HepG2 (cell line): ENCODE results near the gene HNRNPA0. TPM values are rescaled to one million over a fixed set of nuclear protein-coding genes. Genes with fewer than 3 reads are reported as not detected.

Experiments
- BATF2 ChIP-seq: sonication (generic); formaldehyde crosslinking; IDR thresholded peaks from 2 replicates; pipeline ENCODE4 v1.8.0; 2022; ENCODE audit warnings: mild to moderate bottlenecking, missing genetic modification reagents, moderate library complexity
- BRD4 ChIP-seq: sonication (generic); formaldehyde crosslinking; IDR thresholded peaks from 2 replicates; pipeline ENCODE4 v1.4.0; 2020; ENCODE audit warnings: missing genetic modification reagents
- CAMTA2 ChIP-seq: sonication (generic); formaldehyde crosslinking; IDR thresholded peaks from 2 replicates; pipeline ENCODE4 v1.4.0; 2020; ENCODE audit warnings: mild to moderate bottlenecking, missing genetic modification reagents, borderline replicate concordance
- CREBL2 ChIP-seq: sonication (generic); formaldehyde crosslinking; IDR thresholded peaks from 2 replicates; pipeline ENCODE4 v1.8.1; 2023; ENCODE audit warnings: missing genetic modification reagents, mild to moderate bottlenecking, borderline replicate concordance
- KLF13 ChIP-seq: sonication (generic); formaldehyde crosslinking; IDR thresholded peaks from 2 replicates; pipeline ENCODE4 v1.4.0; 2020; ENCODE audit warnings: mild to moderate bottlenecking, missing genetic modification reagents
- MED1 ChIP-seq: sonication (generic); formaldehyde crosslinking; IDR thresholded peaks from 2 replicates; pipeline ENCODE4 v1.4.0; 2020; ENCODE audit warnings: missing genetic modification reagents
- RBFOX2 ChIP-seq: fragments of 200-400 bp; formaldehyde crosslinking; IDR thresholded peaks from 2 replicates; pipeline ENCODE4 v1.6.1; 2017; ENCODE audit warnings: low read depth, mild to moderate bottlenecking, low read length
- SOX5 ChIP-seq: IDR thresholded peaks from 2 replicates; pipeline ENCODE4 v1.6.1; 2016; ENCODE audit warnings: borderline replicate concordance
- SRSF9 ChIP-seq: fragments of 200-400 bp; formaldehyde crosslinking; IDR thresholded peaks from 2 replicates; pipeline ENCODE4 v1.6.1; 2018; ENCODE audit warnings: borderline replicate concordance, mild to moderate bottlenecking, low read depth, low read length; ENCODE audit not compliant: insufficient read depth, poor library complexity, severe bottlenecking
- SYNCRIP ChIP-seq: fragments of 200-400 bp; formaldehyde crosslinking; IDR thresholded peaks from 2 replicates; pipeline ENCODE4 v1.6.1; 2018; ENCODE audit warnings: mild to moderate bottlenecking, low read depth, low read length; ENCODE audit not compliant: insufficient read depth
- TEAD2 ChIP-seq: sonication (generic); formaldehyde crosslinking; IDR thresholded peaks from 2 replicates; pipeline ENCODE4 v1.9.0; 2021; ENCODE audit warnings: missing genetic modification reagents
- TRIM24 ChIP-seq: sonication (generic); formaldehyde crosslinking; IDR thresholded peaks from 2 replicates; pipeline ENCODE4 v1.8.0; 2022; ENCODE audit warnings: mild to moderate bottlenecking, missing genetic modification reagents
- ZBTB34 ChIP-seq: sonication (generic); formaldehyde crosslinking; IDR thresholded peaks from 2 replicates; pipeline ENCODE4 v1.8.0; 2022; ENCODE audit warnings: mild to moderate bottlenecking, missing genetic modification reagents
- ZFP62 ChIP-seq: sonication (generic); formaldehyde crosslinking; IDR thresholded peaks from 2 replicates; pipeline ENCODE4 v1.4.0; 2020; ENCODE audit warnings: missing genetic modification reagents
- ZNF547 ChIP-seq: sonication (generic); formaldehyde crosslinking; IDR thresholded peaks from 2 replicates; pipeline ENCODE4 v1.5.1; 2020; ENCODE audit warnings: mild to moderate bottlenecking, missing genetic modification reagents
- ZNF552 ChIP-seq: sonication (generic); formaldehyde crosslinking; IDR thresholded peaks from 2 replicates; pipeline ENCODE4 v1.9.0; 2022; ENCODE audit warnings: missing genetic modification reagents, mild to moderate bottlenecking, borderline replicate concordance
- ZNF589 ChIP-seq: sonication (generic); formaldehyde crosslinking; conservative IDR thresholded peaks from 2 replicates; pipeline ENCODE4 v1.8.0; 2022; ENCODE audit warnings: mild to moderate bottlenecking, moderate library complexity, missing genetic modification reagents
- ZNF609 ChIP-seq: sonication (generic); formaldehyde crosslinking; IDR thresholded peaks from 2 replicates; pipeline ENCODE4 v1.4.0; 2020; ENCODE audit warnings: mild to moderate bottlenecking, missing genetic modification reagents, borderline replicate concordance
- ZNF629 ChIP-seq: sonication (generic); formaldehyde crosslinking; conservative IDR thresholded peaks from 2 replicates; pipeline ENCODE4 v1.5.0; 2020; ENCODE audit warnings: missing genetic modification reagents
- ZNF691 ChIP-seq: sonication (generic); formaldehyde crosslinking; IDR thresholded peaks from 2 replicates; pipeline ENCODE4 v1.4.0; 2020; ENCODE audit warnings: missing genetic modification reagents, low read depth, mild to moderate bottlenecking, borderline replicate concordance
- ZNF841 ChIP-seq: sonication (generic); formaldehyde crosslinking; IDR thresholded peaks from 2 replicates; pipeline ENCODE4 v1.8.1; 2023; ENCODE audit warnings: missing genetic modification reagents, borderline replicate concordance
- polyA plus RNA-seq, 8 experiments: library from polyadenylated mRNA; depleted of rRNA in 3 of 8; stranded (reverse) in 7 of 8; unstranded in 1 of 8; fragments of >200 nt; fragmentation: Illumina TruSeq in 4 of 8; extraction: Trizol in 4 of 8; gene quantifications; 2 replicates each; pipeline versions ENCODE4 v1.2.1 to v1.2.3, GENCODE V29; 2011 to 2016; ENCODE audit warnings: low read depth in 4 of 8, missing spikeins in 1 of 8, mixed read lengths in 1 of 8; ENCODE audit not compliant: insufficient read depth in 1 of 8
- total RNA-seq, 5 experiments: library from RNA; depleted of rRNA; stranded (reverse); fragments of >200 nt; fragmentation: Illumina TruSeq; extraction: Trizol; gene quantifications; 2 replicates each; pipeline ENCODE4 v1.2.3, GENCODE V29; 2016; ENCODE audit warnings: low read depth in 1 of 5

The HNRNPA0 gene
- total and polyA plus RNA-seq, 2 of the 13 experiments (the other 11 are each of a cell fraction or from before 2014, with no cell fraction given) = 9.0 to 12.9 TPM

GRCh38 chr5:137754188-137754960 lies at the start of gene HNRNPA0 (continued):
- TF ChIP-seq SRSF9 = no peak
- TF ChIP-seq SOX5 (CRISPR knock-in tag) = peak; percentile 14; the same call in 1 of the 2 replicates
- no peak; the same call in 1 of the 2 replicates for TF ChIP-seq KLF13 (CRISPR knock-in tag)
- TF ChIP-seq ZNF841 (CRISPR knock-in tag) = peak; percentile 86; the same call in 1 of the 2 replicates
- 0 out of 2 replicates have a peak, but pooled peaks have one; percentile 25 for TF ChIP-seq ZNF552 (CRISPR knock-in tag)
- no peak; the same call in 1 of the 2 replicates for TF ChIP-seq MED1 (CRISPR knock-in tag)
- peak; percentile 33; the same call in 1 of the 2 replicates for TF ChIP-seq CREBL2
- no peak for TF ChIP-seq SYNCRIP
- TF ChIP-seq ZNF609 (CRISPR knock-in tag) = peak; percentile 56
- no peak for TF ChIP-seq ZBTB34 (CRISPR knock-in tag)
- peak; percentile 95 for TF ChIP-seq ZNF691 (CRISPR knock-in tag)
- 0 out of 2 replicates have a peak, but pooled peaks have one; percentile 55 for TF ChIP-seq BRD4
- no peak for TF ChIP-seq ZNF629 (CRISPR knock-in tag)
- 0 out of 2 replicates have a peak, but pooled peaks have one; percentile 58 for TF ChIP-seq TEAD2
- TF ChIP-seq RBFOX2 = peak; percentile 98
- TF ChIP-seq ZFP62 (CRISPR knock-in tag) = no peak
- TF ChIP-seq ZNF547 (CRISPR knock-in tag) = peak; percentile 79
- TF ChIP-seq TRIM24 = no peak
- no peak for TF ChIP-seq CAMTA2 (CRISPR knock-in tag)
- no peak; the same call in 1 of the 2 replicates for TF ChIP-seq ZNF589 (CRISPR knock-in tag)
- TF ChIP-seq BATF2 (CRISPR knock-in tag) = peak; percentile 54; the same call in 1 of the 2 replicates
